Measurements from ENCODE around the gene RACGAP1.
"Not testable (repeated sequence)": the region's sequence is repeated elsewhere in the genome, so short reads cannot be mapped to it uniquely, and the experiment has no call there.

RACGAP1 gene

GRCh38 chr12:50005175-50005574, 20.1 kb downstream of the RACGAP1 start:
- Histone ChIP-seq H3K23ac (ENCODE audit: low read length) (no peak overlapping the region), H2BK120ac (ENCODE audit: low read depth, low read length) (no peak overlapping the region), H3K56ac (ENCODE audit: low read length) (no peak overlapping the region), H3K18ac (ENCODE audit: low read length) (no peak overlapping the region), H2BK15ac (replicated peaks; ENCODE audit: low read depth) (no peak overlapping the region), H3K27me3 (ENCODE audit: insufficient read depth, low read length, poor library complexity) (no peaks in the 10 kb centered on the region), H3K4me3 (ENCODE audit: low read length) (no peak overlapping the region), H4K5ac (ENCODE audit: low read length) (no peak overlapping the region), H3K79me1 (ENCODE audit: low read length) (peaks cover 6% of the 10 kb centered on the region), H3K4me2 (ENCODE audit: low read length) (no peak overlapping the region), H2AK5ac (ENCODE audit: low read length) (no peak overlapping the region), H4K8ac (ENCODE audit: low read depth, low read length) (no peak overlapping the region), H3K4me1 (ENCODE audit: control insufficient read depth, low read depth, low read length) (no peaks in the 10 kb centered on the region), H3K27ac (ENCODE audit: low read depth, low read length) (no peak overlapping the region), H3K79me2 (ENCODE audit: control insufficient read depth, insufficient read depth, low read length) (no peaks in the 10 kb centered on the region), H3K36me3 (ENCODE audit: control insufficient read depth, insufficient read depth, low read length) (peaks cover 9% of the 10 kb centered on the region), H2BK5ac (ENCODE audit: low read length) (no peak overlapping the region), H3K4ac (ENCODE audit: low read depth, low read length) (no peak overlapping the region), H3K9ac (ENCODE audit: low read length) (no peak overlapping the region)
- DNase-seq: no peak
- WGBS (ENCODE audit: extremely low coverage, insufficient coverage, low lambda C conversion rate): no CpG with 5 or more reads among the region's 3 CpGs

DNA sequence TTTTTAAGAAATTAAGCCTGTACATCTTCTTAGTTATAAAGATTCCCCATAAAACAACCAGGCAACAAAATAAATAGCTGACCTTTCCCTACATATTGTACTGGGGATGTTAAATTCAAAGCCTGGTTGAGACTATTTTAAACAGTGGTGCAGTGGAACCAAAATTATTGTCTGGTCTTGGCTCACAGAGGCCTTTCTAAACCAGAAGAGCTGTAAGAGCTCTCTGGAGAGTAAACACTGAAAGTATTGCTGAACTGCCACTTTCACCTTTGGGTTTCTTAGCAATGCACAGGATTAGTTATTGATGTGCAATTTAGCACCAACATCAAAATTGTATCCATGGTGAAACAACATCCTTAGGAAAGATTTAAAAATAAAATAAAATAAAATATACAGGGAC, 20.6 kb downstream of the RACGAP1 start:
- Histone ChIP-seq H3K4me1 (ENCODE audit: control insufficient read depth, low read depth, low read length) (no peaks in the 10 kb centered on the region), H3K36me3 (ENCODE audit: control insufficient read depth, insufficient read depth, low read length) (peaks cover 9% of the 10 kb centered on the region), H3K4me3 (ENCODE audit: low read length) (no peak overlapping the region)

DNA sequence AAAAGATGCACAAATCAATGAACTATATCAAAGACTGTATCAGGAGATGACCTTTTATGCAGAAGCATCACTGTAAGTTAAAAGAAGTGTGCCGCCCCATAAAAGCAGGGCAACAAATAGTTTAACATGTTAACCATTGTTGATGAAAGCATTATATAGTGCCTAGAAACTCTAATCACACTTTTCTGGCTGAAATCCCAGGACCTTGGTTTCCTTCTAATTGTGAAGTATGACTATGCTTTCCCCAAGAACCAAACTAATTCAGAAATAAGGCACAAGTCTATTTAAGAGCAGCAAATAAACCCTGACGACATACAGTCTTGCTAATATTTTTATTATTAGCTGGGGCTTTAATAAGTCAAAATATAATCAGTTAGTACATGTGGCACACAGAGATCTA, 21.7 kb downstream of the RACGAP1 start:
- H2BK5ac ChIP-seq (ENCODE audit: low read length): no peak overlapping the region
- H3K4me1 ChIP-seq (ENCODE audit: control insufficient read depth, low read depth, low read length): no peaks in the 10 kb centered on the region
- H3K79me2 ChIP-seq (ENCODE audit: control insufficient read depth, insufficient read depth, low read length): no peaks in the 10 kb centered on the region
- H2AK5ac ChIP-seq (ENCODE audit: low read length): no peak overlapping the region
- H4K5ac ChIP-seq (ENCODE audit: low read length): no peak overlapping the region
- H3K36me3 ChIP-seq (ENCODE audit: control insufficient read depth, insufficient read depth, low read length): peaks cover 11% of the 10 kb centered on the region
- H3K18ac ChIP-seq (ENCODE audit: low read length): no peak overlapping the region
- H3K27ac ChIP-seq (ENCODE audit: low read depth, low read length): no peak overlapping the region
- H3K4ac ChIP-seq (ENCODE audit: low read depth, low read length): no peak overlapping the region
- no peak overlapping the region for H3K4me2 ChIP-seq (ENCODE audit: low read length)
- DNase-seq: no peak
- H3K27me3 ChIP-seq (ENCODE audit: insufficient read depth, low read length, poor library complexity): no peaks in the 10 kb centered on the region
- no peak overlapping the region for H2BK15ac ChIP-seq (replicated peaks; ENCODE audit: low read depth)
- no peak overlapping the region for H3K9ac ChIP-seq (ENCODE audit: low read length)
- H3K4me3 ChIP-seq (ENCODE audit: low read length): no peak overlapping the region
- no peak overlapping the region for H4K8ac ChIP-seq (ENCODE audit: low read depth, low read length)
- no peak overlapping the region for H3K56ac ChIP-seq (ENCODE audit: low read length)
- peaks cover 4% of the 10 kb centered on the region for H3K79me1 ChIP-seq (ENCODE audit: low read length)
- no peak overlapping the region for H2BK120ac ChIP-seq (ENCODE audit: low read depth, low read length)
- no CpG with 5 or more reads among the region's 2 CpGs for WGBS (ENCODE audit: extremely low coverage, insufficient coverage, low lambda C conversion rate)
- no peak overlapping the region for H3K23ac ChIP-seq (ENCODE audit: low read length)

More for the DNA sequence above, 20.6 kb downstream of the RACGAP1 start:
- Histone ChIP-seq H4K8ac (ENCODE audit: low read depth, low read length) (no peak overlapping the region), H3K27me3 (ENCODE audit: insufficient read depth, low read length, poor library complexity) (no peaks in the 10 kb centered on the region), H2BK15ac (replicated peaks; ENCODE audit: low read depth) (no peak overlapping the region), H4K5ac (ENCODE audit: low read length) (no peak overlapping the region), H2BK5ac (ENCODE audit: low read length) (no peak overlapping the region), H3K79me2 (ENCODE audit: control insufficient read depth, insufficient read depth, low read length) (no peaks in the 10 kb centered on the region), H3K79me1 (ENCODE audit: low read length) (peaks cover 6% of the 10 kb centered on the region), H3K4ac (ENCODE audit: low read depth, low read length) (no peak overlapping the region), H3K9ac (ENCODE audit: low read length) (no peak overlapping the region), H2AK5ac (ENCODE audit: low read length) (no peak overlapping the region), H3K18ac (ENCODE audit: low read length) (no peak overlapping the region), H3K4me2 (ENCODE audit: low read length) (no peak overlapping the region), H3K56ac (ENCODE audit: low read length) (no peak overlapping the region), H2BK120ac (ENCODE audit: low read depth, low read length) (no peak overlapping the region), H3K27ac (ENCODE audit: low read depth, low read length) (no peak overlapping the region), H3K23ac (ENCODE audit: low read length) (no peak overlapping the region)
- no peak for DNase-seq

DNA sequence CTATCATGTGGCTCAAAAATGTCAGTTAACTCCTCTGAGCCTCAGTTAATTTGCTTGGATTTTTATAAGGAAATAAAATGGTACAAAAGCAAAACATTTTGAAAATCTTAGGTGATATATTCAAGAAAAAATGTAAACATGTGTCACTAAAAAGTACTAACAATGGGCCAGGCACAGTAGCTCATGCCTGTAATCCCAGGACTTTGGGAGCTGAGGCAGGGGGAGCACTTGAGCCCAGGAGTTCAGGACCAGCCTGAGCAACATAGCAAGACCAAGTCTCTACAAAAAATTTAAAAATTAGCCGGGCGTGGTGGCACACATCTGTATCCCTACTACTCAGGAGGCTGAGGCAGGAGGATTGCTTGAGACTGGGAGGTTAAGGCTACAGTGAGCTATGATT, 26.8 kb downstream of the RACGAP1 start:
- no peak for DNase-seq
- no peak overlapping the region for H4K8ac ChIP-seq (ENCODE audit: low read depth, low read length)
- no peak overlapping the region for H2BK5ac ChIP-seq (ENCODE audit: low read length)
- H3K27me3 ChIP-seq (ENCODE audit: insufficient read depth, low read length, poor library complexity): no peaks in the 10 kb centered on the region
- WGBS (ENCODE audit: extremely low coverage, insufficient coverage, low lambda C conversion rate): no CpG with 5 or more reads among the region's 2 CpGs
- peaks cover 11% of the 10 kb centered on the region for H3K36me3 ChIP-seq (ENCODE audit: control insufficient read depth, insufficient read depth, low read length)
- H3K4me3 ChIP-seq (ENCODE audit: low read length): no peak overlapping the region
- no peak overlapping the region for H3K56ac ChIP-seq (ENCODE audit: low read length)
- no peak overlapping the region for H3K4ac ChIP-seq (ENCODE audit: low read depth, low read length)
- H2BK15ac ChIP-seq (replicated peaks; ENCODE audit: low read depth): no peak overlapping the region
- no peak overlapping the region for H2BK120ac ChIP-seq (ENCODE audit: low read depth, low read length)
- no peak overlapping the region for H2AK5ac ChIP-seq (ENCODE audit: low read length)
- no peaks in the 10 kb centered on the region for H3K4me1 ChIP-seq (ENCODE audit: control insufficient read depth, low read depth, low read length)
- no peaks in the 10 kb centered on the region for H3K79me1 ChIP-seq (ENCODE audit: low read length)
- H3K27ac ChIP-seq (ENCODE audit: low read depth, low read length): no peak overlapping the region
- H3K79me2 ChIP-seq (ENCODE audit: control insufficient read depth, insufficient read depth, low read length): no peaks in the 10 kb centered on the region
- no peak overlapping the region for H4K5ac ChIP-seq (ENCODE audit: low read length)
- H3K4me2 ChIP-seq (ENCODE audit: low read length): no peak overlapping the region
- H3K23ac ChIP-seq (ENCODE audit: low read length): no peak overlapping the region
- H3K9ac ChIP-seq (ENCODE audit: low read length): no peak overlapping the region
- H3K18ac ChIP-seq (ENCODE audit: low read length): no peak overlapping the region

GRCh38 chr12:49990273-49990672, 35.0 kb downstream of the RACGAP1 start:
- Histone ChIP-seq H3K18ac (ENCODE audit: low read length) (no peak overlapping the region), H4K8ac (ENCODE audit: low read depth, low read length) (no peak overlapping the region), H3K27ac (ENCODE audit: low read depth, low read length) (no peak overlapping the region), H3K4me2 (ENCODE audit: low read length) (no peak overlapping the region), H3K79me1 (ENCODE audit: low read length) (no peaks in the 10 kb centered on the region), H3K79me2 (ENCODE audit: control insufficient read depth, insufficient read depth, low read length) (no peaks in the 10 kb centered on the region), H2BK15ac (replicated peaks; ENCODE audit: low read depth) (no peak overlapping the region), H2AK5ac (ENCODE audit: low read length) (no peak overlapping the region), H3K4ac (ENCODE audit: low read depth, low read length) (no peak overlapping the region), H3K9ac (ENCODE audit: low read length) (no peak overlapping the region), H3K27me3 (ENCODE audit: insufficient read depth, low read length, poor library complexity) (no peaks in the 10 kb centered on the region), H3K56ac (ENCODE audit: low read length) (no peak overlapping the region), H4K5ac (ENCODE audit: low read length) (no peak overlapping the region), H2BK120ac (ENCODE audit: low read depth, low read length) (no peak overlapping the region), H3K36me3 (ENCODE audit: control insufficient read depth, insufficient read depth, low read length) (peaks cover 10% of the 10 kb centered on the region), H3K4me1 (ENCODE audit: control insufficient read depth, low read depth, low read length) (no peaks in the 10 kb centered on the region), H2BK5ac (ENCODE audit: low read length) (no peak overlapping the region), H3K4me3 (ENCODE audit: low read length) (no peak overlapping the region), H3K23ac (ENCODE audit: low read length) (no peak overlapping the region)
- no peak for DNase-seq
- no CpG with 5 or more reads among the region's 4 CpGs for WGBS (ENCODE audit: extremely low coverage, insufficient coverage, low lambda C conversion rate)

GRCh38 chr12:49989400-49989799, 35.9 kb downstream of the RACGAP1 start:
- not testable (repeated sequence) for H4K5ac ChIP-seq (ENCODE audit: low read length); H3K56ac ChIP-seq (ENCODE audit: low read length); H2BK15ac ChIP-seq (replicated peaks; ENCODE audit: low read depth); H3K4ac ChIP-seq (ENCODE audit: low read depth, low read length); H4K8ac ChIP-seq (ENCODE audit: low read depth, low read length); DNase-seq; H3K4me1 ChIP-seq (ENCODE audit: control insufficient read depth, low read depth, low read length); H3K18ac ChIP-seq (ENCODE audit: low read length); H3K4me3 ChIP-seq (ENCODE audit: low read length); H3K36me3 ChIP-seq (ENCODE audit: control insufficient read depth, insufficient read depth, low read length); H2BK120ac ChIP-seq (ENCODE audit: low read depth, low read length); H3K9ac ChIP-seq (ENCODE audit: low read length); H3K79me2 ChIP-seq (ENCODE audit: control insufficient read depth, insufficient read depth, low read length); H3K79me1 ChIP-seq (ENCODE audit: low read length); H2BK5ac ChIP-seq (ENCODE audit: low read length); H3K27me3 ChIP-seq (ENCODE audit: insufficient read depth, low read length, poor library complexity); H3K27ac ChIP-seq (ENCODE audit: low read depth, low read length); H2AK5ac ChIP-seq (ENCODE audit: low read length); H3K4me2 ChIP-seq (ENCODE audit: low read length); H3K23ac ChIP-seq (ENCODE audit: low read length)
- WGBS (ENCODE audit: extremely low coverage, insufficient coverage, low lambda C conversion rate): no CpG with 5 or more reads among the region's 2 CpGs

Data from mesendoderm (in vitro differentiated cells).